Type B pancreatic cell (in vitro differentiated cells): ENCODE data around the gene LRBA. TPM values are rescaled to one million over a fixed set of nuclear protein-coding genes. Genes with fewer than 3 reads are reported as not detected.

Experiments used
- DNase-seq: peaks from one replicate; pipeline ENCODE4 v3.0.0; 2021; ENCODE audit warnings: mixed read lengths; ENCODE audit not compliant: unreplicated experiment; ENCODE audit errors: extremely low spot score
- H3K27ac Mint-ChIP-seq: 2 replicates; pipeline ENCODE4 v1.8.0; 2021; ENCODE audit warnings: mild to moderate bottlenecking, mixed read lengths
- H3K27me3 Mint-ChIP-seq: 2 replicates; pipeline ENCODE4 v1.8.0; 2021; ENCODE audit warnings: mixed read lengths
- H3K36me3 Mint-ChIP-seq: 2 replicates; pipeline ENCODE4 v1.8.0; 2021; ENCODE audit warnings: mixed read lengths
- H3K4me1 Mint-ChIP-seq: one replicate; pipeline ENCODE4 v1.8.0; 2021; ENCODE audit warnings: mixed read lengths; ENCODE audit not compliant: unreplicated experiment
- H3K4me3 Mint-ChIP-seq: 2 replicates; pipeline ENCODE4 v1.8.0; 2021; ENCODE audit warnings: mild to moderate bottlenecking, mixed read lengths
- H3K9me3 Mint-ChIP-seq: 2 replicates; pipeline ENCODE4 v1.8.0; 2021; ENCODE audit warnings: mixed read lengths
- total RNA-seq: library from RNA; stranded (reverse); gene quantifications from 2 replicates; pipeline ENCODE4 v1.2.1, GENCODE V29; 2021; ENCODE audit warnings: low replicate concordance
- TF ChIP-seq, protein P1 (sequence below): fragments of 200-600 bp; sonication (generic); conservative IDR thresholded peaks from 2 replicates; pipeline ENCODE4 v1.5.0; 2021; ENCODE audit warnings: antibody characterized with exemption, mild to moderate bottlenecking

LRBA gene
- total RNA-seq, 1 donor from 2014 or later: 64.5 TPM

DNA sequence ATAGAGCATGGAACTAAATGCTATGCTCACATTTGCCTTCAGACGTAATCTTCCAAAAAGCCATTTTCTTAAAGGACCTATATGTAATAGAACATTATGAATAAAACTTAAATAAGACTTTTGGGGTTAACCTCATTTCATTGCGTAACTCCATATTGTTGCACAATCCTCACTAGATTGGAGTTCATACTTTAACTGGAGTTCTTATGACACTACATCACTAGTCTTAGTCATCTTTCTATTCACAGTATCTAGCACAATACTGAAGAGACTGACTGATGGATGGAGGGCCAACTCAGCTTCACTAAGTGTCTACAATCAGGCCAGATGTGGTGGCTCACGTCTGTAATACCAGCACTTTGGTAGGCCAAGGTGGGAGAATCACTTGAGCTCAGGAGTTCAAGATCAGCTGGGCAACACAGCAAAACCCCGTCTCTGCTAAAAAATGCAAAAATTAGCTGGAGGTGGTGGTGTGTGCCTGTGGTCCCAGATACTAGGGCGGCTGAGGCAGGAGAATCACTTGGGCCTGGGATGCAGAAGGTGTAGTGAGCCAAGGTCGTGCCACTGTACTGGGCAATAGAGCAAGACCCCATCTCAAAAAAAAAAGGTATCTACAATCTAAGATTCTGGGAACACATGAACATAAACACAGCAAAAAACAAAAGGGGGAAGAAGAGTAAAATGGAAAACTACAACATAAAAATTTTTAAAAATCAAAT, 513.9 kb downstream of the LRBA start:
- H3K9me3 Mint-ChIP-seq: no peaks in the 10 kb centered on the region
- H3K27ac Mint-ChIP-seq: no peak overlapping the region
- H3K4me3 Mint-ChIP-seq: no peak overlapping the region
- no peaks in the 10 kb centered on the region for H3K27me3 Mint-ChIP-seq
- TF ChIP-seq, protein P1, sequence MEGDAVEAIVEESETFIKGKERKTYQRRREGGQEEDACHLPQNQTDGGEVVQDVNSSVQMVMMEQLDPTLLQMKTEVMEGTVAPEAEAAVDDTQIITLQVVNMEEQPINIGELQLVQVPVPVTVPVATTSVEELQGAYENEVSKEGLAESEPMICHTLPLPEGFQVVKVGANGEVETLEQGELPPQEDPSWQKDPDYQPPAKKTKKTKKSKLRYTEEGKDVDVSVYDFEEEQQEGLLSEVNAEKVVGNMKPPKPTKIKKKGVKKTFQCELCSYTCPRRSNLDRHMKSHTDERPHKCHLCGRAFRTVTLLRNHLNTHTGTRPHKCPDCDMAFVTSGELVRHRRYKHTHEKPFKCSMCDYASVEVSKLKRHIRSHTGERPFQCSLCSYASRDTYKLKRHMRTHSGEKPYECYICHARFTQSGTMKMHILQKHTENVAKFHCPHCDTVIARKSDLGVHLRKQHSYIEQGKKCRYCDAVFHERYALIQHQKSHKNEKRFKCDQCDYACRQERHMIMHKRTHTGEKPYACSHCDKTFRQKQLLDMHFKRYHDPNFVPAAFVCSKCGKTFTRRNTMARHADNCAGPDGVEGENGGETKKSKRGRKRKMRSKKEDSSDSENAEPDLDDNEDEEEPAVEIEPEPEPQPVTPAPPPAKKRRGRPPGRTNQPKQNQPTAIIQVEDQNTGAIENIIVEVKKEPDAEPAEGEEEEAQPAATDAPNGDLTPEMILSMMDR: no peak
- H3K36me3 Mint-ChIP-seq: peaks cover 8% of the 10 kb centered on the region
- no peaks in the 10 kb centered on the region for H3K4me1 Mint-ChIP-seq
- no peak for DNase-seq

DNA sequence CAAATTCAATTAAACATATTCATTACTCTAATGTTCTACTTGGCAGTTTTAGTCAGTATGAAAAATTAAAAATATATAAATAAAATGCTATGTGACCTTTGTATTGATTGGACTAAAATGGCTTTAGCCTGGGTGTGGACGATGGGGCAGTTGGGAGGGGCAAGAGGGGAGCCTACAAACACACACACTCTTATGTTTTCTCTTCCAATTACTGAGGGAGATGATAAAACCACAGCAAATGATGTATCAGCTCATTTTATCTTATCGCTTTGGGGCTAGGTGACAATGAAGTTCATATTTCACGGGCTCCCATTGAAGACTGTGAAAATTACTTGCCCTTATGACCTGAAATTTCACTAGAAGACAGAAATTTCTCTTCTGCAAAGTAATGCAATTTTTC, 517.5 kb downstream of the LRBA start:
- no peaks in the 10 kb centered on the region for H3K27me3 Mint-ChIP-seq

DNA sequence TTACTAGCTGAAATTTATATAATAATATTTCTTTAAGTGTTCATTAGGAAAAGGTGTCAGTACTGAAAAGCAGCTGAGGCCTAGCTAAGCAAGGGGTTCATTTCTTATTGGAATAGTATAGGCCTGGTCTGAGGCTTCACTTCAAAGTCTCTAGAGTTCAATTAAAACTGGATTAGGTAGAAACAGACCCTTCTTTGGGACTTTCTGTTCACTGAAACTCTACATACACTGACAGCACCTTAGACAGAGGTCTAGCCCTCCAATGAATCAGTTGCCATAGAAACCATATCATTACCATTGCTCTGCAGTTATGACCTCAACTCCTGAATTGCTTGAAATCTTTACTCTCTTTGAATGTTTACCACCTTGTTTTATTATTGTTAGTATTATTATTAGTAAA, 519.5 kb downstream of the LRBA start:
- Mint-ChIP-seq H3K4me3 (no peak overlapping the region), H3K4me1 (no peaks in the 10 kb centered on the region), H3K27me3 (no peaks in the 10 kb centered on the region), H3K36me3 (no peaks in the 10 kb centered on the region), H3K9me3 (no peaks in the 10 kb centered on the region), H3K27ac (no peak overlapping the region)
- TF ChIP-seq, protein P1: no peak
- no peak for DNase-seq

More for the DNA sequence above, 517.5 kb downstream of the LRBA start:
- H3K4me3 Mint-ChIP-seq: no peak overlapping the region
- TF ChIP-seq, protein P1: no peak
- H3K4me1 Mint-ChIP-seq: no peaks in the 10 kb centered on the region
- peaks cover 8% of the 10 kb centered on the region for H3K36me3 Mint-ChIP-seq
- no peak for DNase-seq
- no peak overlapping the region for H3K27ac Mint-ChIP-seq
- H3K9me3 Mint-ChIP-seq: no peaks in the 10 kb centered on the region

DNA sequence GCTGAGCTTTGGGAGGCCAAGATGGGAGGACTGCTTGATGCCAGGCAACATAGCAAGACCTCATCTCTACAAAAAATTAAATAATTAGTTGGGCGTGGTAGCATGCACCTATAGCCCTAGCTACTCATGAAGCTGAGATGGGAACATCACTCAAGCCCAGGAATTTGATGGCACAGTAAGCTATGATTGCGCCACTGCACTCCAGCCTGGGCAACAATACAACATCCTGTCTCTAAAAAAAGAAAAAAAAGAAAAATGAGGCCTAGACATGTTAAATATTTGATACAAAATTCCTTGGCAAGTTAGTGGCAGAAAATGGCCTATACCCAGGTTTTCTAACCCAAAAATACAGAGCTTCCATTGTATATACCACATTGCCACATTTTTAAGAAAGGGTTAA, 521.2 kb downstream of the LRBA start:
- Mint-ChIP-seq H3K27ac (no peak overlapping the region), H3K27me3 (no peaks in the 10 kb centered on the region), H3K36me3 (no peaks in the 10 kb centered on the region), H3K4me3 (no peak overlapping the region), H3K4me1 (no peaks in the 10 kb centered on the region), H3K9me3 (no peaks in the 10 kb centered on the region)
- TF ChIP-seq, protein P1: no peak
- DNase-seq: no peak

DNA sequence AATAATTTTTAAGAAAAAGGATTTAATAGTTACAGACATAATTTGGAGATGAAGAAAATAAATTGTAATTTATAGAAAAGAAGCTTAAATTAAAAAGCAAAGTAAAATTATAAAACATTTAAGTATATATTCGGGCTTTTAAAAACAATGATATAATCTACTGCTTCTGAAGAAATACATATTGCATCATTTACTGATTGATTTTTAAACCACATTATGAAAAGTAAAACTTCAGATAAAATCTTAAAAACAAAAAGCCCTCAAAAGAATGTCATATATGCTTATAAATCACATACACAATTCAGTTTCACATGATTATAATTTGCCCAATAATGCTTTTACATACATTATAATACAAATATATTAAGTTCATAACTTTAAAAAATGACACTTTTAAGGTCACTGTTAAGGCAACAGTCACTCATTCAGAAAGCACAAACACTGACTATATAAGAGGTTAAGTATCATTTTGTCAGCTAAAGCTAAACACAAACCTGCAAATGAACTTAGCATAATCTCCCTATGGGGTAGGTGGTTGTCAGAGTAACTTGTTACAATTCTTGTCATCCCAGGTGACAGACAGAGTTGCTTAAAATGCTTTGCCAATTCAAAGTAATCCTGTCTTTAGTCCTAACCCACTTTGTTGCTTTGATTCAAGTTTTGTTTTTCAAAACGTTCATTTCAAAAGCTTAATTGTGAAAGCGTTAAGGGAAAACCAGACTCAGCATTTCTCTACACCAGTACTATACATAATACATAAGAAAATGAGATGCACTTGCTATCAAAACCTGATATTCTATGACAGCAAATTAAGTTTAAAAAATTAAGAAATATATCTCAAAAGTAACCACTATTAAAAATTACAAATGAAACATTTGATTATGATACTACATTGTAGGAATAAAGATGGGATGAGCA, 523.7 kb downstream of the LRBA start:
- Mint-ChIP-seq H3K27me3 (no peaks in the 10 kb centered on the region), H3K4me3 (no peak overlapping the region), H3K27ac (no peak overlapping the region), H3K4me1 (no peaks in the 10 kb centered on the region), H3K36me3 (peaks cover 5% of the 10 kb centered on the region), H3K9me3 (no peaks in the 10 kb centered on the region)
- DNase-seq: no peak
- TF ChIP-seq, protein P1: no peak
